Ishikawa (cell line): ENCODE measurements around the gene FASLG.

Source experiments
- CEBPB ChIP-seq: IDR thresholded peaks from 2 replicates; pipeline ENCODE4 v1.6.1; 2012
- CREB1 ChIP-seq: IDR thresholded peaks from 2 replicates; pipeline ENCODE4 v1.6.1; 2012; ENCODE audit warnings: low read depth
- EGR1 ChIP-seq: IDR thresholded peaks from 2 replicates; pipeline ENCODE4 v1.6.1; 2012
- EP300 ChIP-seq: IDR thresholded peaks from 2 replicates; pipeline ENCODE4 v1.6.1; 2012; ENCODE audit warnings: borderline replicate concordance
- FOXM1 ChIP-seq: IDR thresholded peaks from 2 replicates; pipeline ENCODE4 v1.6.1; 2012; ENCODE audit warnings: low read depth, borderline replicate concordance
- RAD21 ChIP-seq: IDR thresholded peaks from 2 replicates; pipeline ENCODE4 v1.6.1; 2012; ENCODE audit warnings: low read depth
- TCF12 ChIP-seq: IDR thresholded peaks from 2 replicates; pipeline ENCODE4 v1.6.1; 2012; ENCODE audit warnings: low read depth
- ZBTB7A ChIP-seq: IDR thresholded peaks from 2 replicates; pipeline ENCODE4 v1.6.1; 2012; ENCODE audit warnings: low read depth
- TF ChIP-seq, protein P1 (sequence below): IDR thresholded peaks from 2 replicates; pipeline ENCODE4 v1.6.1; 2012; ENCODE audit warnings: low read depth, mild to moderate bottlenecking

DNA sequence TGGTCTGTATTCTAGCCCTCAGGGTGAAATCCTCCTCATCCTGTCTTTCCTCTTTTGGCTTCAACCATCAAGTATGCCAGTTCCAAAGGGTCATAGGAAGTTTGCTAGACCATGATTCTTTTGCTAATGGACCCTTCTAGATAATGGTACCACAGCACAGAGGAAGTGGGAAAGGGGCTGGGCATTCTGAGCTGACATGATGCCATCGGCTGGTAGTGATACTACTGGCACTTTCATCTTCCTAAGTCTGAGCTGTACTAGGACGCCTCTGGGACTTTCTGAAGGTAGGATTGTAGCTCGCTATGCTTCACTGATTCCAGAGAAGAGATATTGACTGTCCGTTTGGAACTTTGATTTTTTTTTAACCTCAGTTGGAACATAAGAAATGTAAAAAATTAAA, 11.4 kb downstream of the FASLG start:
- TF ChIP-seq CEBPB (no peak), ZBTB7A (no peak), EP300 (no peak), TCF12 (no peak), RAD21 (no peak), FOXM1 (no peak), EGR1 (no peak), CREB1 (no peak)
- TF ChIP-seq, protein P1, sequence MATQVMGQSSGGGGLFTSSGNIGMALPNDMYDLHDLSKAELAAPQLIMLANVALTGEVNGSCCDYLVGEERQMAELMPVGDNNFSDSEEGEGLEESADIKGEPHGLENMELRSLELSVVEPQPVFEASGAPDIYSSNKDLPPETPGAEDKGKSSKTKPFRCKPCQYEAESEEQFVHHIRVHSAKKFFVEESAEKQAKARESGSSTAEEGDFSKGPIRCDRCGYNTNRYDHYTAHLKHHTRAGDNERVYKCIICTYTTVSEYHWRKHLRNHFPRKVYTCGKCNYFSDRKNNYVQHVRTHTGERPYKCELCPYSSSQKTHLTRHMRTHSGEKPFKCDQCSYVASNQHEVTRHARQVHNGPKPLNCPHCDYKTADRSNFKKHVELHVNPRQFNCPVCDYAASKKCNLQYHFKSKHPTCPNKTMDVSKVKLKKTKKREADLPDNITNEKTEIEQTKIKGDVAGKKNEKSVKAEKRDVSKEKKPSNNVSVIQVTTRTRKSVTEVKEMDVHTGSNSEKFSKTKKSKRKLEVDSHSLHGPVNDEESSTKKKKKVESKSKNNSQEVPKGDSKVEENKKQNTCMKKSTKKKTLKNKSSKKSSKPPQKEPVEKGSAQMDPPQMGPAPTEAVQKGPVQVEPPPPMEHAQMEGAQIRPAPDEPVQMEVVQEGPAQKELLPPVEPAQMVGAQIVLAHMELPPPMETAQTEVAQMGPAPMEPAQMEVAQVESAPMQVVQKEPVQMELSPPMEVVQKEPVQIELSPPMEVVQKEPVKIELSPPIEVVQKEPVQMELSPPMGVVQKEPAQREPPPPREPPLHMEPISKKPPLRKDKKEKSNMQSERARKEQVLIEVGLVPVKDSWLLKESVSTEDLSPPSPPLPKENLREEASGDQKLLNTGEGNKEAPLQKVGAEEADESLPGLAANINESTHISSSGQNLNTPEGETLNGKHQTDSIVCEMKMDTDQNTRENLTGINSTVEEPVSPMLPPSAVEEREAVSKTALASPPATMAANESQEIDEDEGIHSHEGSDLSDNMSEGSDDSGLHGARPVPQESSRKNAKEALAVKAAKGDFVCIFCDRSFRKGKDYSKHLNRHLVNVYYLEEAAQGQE, result no peak
